Iris pigment epithelial cell (primary cell): ENCODE measurements around the gene GTF2H2.
"Not testable (repeated sequence)": the region's sequence is repeated elsewhere in the genome, so short reads cannot be mapped to it uniquely, and the experiment has no call there.

Experiments
- DNase-seq: peaks from one replicate; pipeline ENCODE4 v3.0.0-alpha.2; 2011; ENCODE audit warnings: low read depth

GTF2H2 gene

DNA sequence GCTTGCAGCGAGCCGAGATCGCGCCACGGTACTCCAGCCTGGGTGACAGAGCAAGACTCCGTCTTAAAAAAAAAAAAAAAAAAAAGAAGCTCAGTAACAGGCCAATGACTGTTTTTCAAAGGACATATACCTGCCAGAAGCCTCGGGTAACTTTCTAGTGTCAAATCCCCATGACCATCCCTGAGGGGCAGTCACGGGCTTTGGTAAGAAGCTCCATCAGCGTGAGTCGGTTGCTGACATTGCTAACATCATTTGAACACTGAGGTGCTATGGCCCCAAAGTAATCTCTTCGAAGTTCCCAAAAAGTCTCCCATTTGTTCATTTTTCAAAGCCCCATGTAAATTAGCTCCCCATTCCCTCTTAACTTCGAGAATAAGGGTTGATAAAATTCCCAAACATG is 53.9 kb downstream of the GTF2H2 start:
- DNase-seq = no peak

DNA sequence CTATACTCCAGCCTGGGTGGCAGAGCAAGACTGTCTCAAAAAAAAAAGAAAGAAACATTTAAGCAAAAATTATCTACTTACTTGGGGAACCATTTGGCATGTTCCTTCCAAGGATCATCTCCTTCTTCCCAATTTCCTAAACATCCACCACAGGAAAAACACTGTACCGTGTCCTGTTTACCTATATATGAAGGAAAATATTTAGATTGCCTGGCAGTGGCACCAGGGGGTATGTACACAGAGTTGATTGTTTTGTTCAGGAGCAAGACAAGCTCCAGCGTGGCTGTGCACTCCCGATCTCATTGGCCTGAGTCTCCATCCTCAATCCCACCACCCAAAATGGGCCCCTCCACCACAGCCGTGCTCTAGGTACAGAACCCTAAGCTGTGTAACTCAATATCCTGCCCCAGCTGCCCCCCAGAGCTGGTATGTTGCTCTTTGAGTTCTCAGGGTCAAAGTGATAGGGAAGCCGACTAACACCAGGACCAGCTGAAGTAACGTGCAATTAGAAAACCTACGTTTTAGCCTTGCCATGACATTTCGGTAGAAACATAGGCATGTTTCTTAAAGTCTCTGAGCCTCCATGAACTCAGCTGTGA is 56.2 kb downstream of the GTF2H2 start:
- DNase-seq = no peak

GRCh38 chr5:71006983-71007382 is 60.5 kb downstream of the GTF2H2 start:
- DNase-seq = not testable (repeated sequence)
